ENCODE measurements around the gene UCK2.

The UCK2 gene

GRCh38 chr1:165937829-165938228 is 110.4 kb downstream of the UCK2 start:
- DNase-seq (ENCODE audit: low spot score), result no peak

GRCh38 chr1:165938844-165939243 is 111.4 kb downstream of the UCK2 start:
- no peak for DNase-seq (ENCODE audit: low spot score)

- no peak for DNase-seq (ENCODE audit: low spot score)
These were observed 114.1 kb downstream of the UCK2 start for GRCh38 chr1:165941531-165941930.

GRCh38 chr1:165942062-165942461 is 114.6 kb downstream of the UCK2 start:
- no peak for DNase-seq (ENCODE audit: low spot score)

GRCh38 chr1:165942927-165943597 is 115.6 kb downstream of the UCK2 start:
- DNase-seq (ENCODE audit: low spot score), result no peak

GRCh38 chr1:165945911-165946310 is 118.5 kb downstream of the UCK2 start:
- DNase-seq (ENCODE audit: low spot score), result no peak

GRCh38 chr1:165947797-165948455 is 120.5 kb downstream of the UCK2 start:
- DNase-seq (ENCODE audit: low spot score), result no peak

GRCh38 chr1:165949335-165950130 is 122.1 kb downstream of the UCK2 start:
- DNase-seq (ENCODE audit: low spot score), result no peak

GRCh38 chr1:165954940-165955339 is 127.5 kb downstream of the UCK2 start:
- no peak for DNase-seq (ENCODE audit: low spot score)

GRCh38 chr1:165958306-165958705 is 130.9 kb downstream of the UCK2 start:
- no peak for DNase-seq (ENCODE audit: low spot score)

- no peak for DNase-seq (ENCODE audit: low spot score)
These were observed 132.7 kb downstream of the UCK2 start for GRCh38 chr1:165960136-165960535.

GRCh38 chr1:165960881-165961280 is 133.5 kb downstream of the UCK2 start:
- no peak for DNase-seq (ENCODE audit: low spot score)

Measured in activated CD4-positive, alpha-beta T cell treated with anti-CD3 and anti-CD28 coated beads, Interleukin-2, Interleukin-4, amounts not matched to agents 100 ng/mL and 50 ng/mL, durations not matched to agents 16 hours and 8 hours (primary cell).